Measurements from ENCODE around the gene CCNI.

Gene CCNI

DNA sequence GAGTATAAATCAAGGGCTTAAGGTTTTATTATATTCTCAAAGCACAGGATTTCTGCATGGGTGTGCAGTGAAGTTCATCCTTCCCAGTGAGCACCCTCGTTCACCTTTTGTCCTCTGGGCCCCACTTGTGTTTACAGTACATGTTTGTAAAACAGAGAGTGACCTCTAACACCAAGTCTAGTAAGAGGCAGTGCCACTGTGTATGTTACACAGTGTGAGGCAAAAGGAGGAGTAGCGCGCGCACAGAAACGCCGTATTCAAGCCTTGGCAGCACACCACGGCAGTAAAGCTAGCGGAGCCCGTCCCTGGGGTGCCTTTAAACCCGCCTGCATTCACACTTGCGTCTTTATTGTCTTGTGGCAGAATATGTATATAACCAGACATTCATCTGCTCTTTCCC lies 51.9 kb downstream of the CCNI start:
- Histone ChIP-seq H2AFZ (ENCODE audit: low read depth, low read length) (no peak overlapping the region), H3K9me3 (ENCODE audit: low read length) (no peaks in the 10 kb centered on the region), H3K36me3 (ENCODE audit: insufficient read depth, low read length) (peaks cover 85% of the 10 kb centered on the region), H3K4me1 (ENCODE audit: insufficient read depth, low read length) (peaks cover 18% of the 10 kb centered on the region), H3K27me3 (ENCODE audit: insufficient read depth, low read length) (no peaks in the 10 kb centered on the region), H3K4me3 (ENCODE audit: low read length) (no peak overlapping the region)

GRCh38 chr4:77022560-77023179 lies 53.1 kb downstream of the CCNI start:
- Histone ChIP-seq H2AFZ (ENCODE audit: low read depth, low read length) (no peak overlapping the region), H3K9me3 (ENCODE audit: low read length) (no peaks in the 10 kb centered on the region), H3K4me3 (ENCODE audit: low read length) (no peak overlapping the region), H3K27me3 (ENCODE audit: insufficient read depth, low read length) (no peaks in the 10 kb centered on the region), H3K36me3 (ENCODE audit: insufficient read depth, low read length) (peaks cover 80% of the 10 kb centered on the region), H3K4me1 (ENCODE audit: insufficient read depth, low read length) (peaks cover 18% of the 10 kb centered on the region)

GRCh38 chr4:77021614-77022089 lies 54.1 kb downstream of the CCNI start:
- no peak overlapping the region for H2AFZ ChIP-seq (ENCODE audit: low read depth, low read length)
- H3K4me3 ChIP-seq (ENCODE audit: low read length): no peak overlapping the region
- no peaks in the 10 kb centered on the region for H3K9me3 ChIP-seq (ENCODE audit: low read length)
- no peaks in the 10 kb centered on the region for H3K27me3 ChIP-seq (ENCODE audit: insufficient read depth, low read length)
- peaks cover 82% of the 10 kb centered on the region for H3K36me3 ChIP-seq (ENCODE audit: insufficient read depth, low read length)
- H3K4me1 ChIP-seq (ENCODE audit: insufficient read depth, low read length): peaks cover 18% of the 10 kb centered on the region

DNA sequence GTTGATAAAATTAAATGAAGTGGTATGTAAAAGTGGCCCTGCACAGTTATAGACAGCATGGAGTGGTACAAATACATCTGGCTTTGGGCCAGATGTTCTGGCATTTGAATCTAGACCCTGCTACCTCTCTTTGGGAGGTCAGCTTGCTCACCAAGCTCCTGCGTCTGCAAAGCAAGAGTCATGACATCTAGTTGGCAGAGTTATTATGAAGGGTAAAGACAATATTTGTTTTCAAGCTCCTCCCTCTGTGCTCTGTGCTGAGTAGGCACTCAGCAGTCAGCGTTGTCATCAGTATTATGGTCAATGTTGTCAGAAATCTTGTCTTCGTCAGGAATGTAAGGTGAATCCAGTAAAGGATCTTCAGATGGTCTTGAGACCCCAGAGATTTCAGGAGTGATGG lies 55.8 kb downstream of the CCNI start:
- peaks cover 18% of the 10 kb centered on the region for H3K4me1 ChIP-seq (ENCODE audit: insufficient read depth, low read length)
- peaks cover 78% of the 10 kb centered on the region for H3K36me3 ChIP-seq (ENCODE audit: insufficient read depth, low read length)
- H3K27me3 ChIP-seq (ENCODE audit: insufficient read depth, low read length): no peaks in the 10 kb centered on the region
- no peak overlapping the region for H3K4me3 ChIP-seq (ENCODE audit: low read length)
- no peaks in the 10 kb centered on the region for H3K9me3 ChIP-seq (ENCODE audit: low read length)
- H2AFZ ChIP-seq (ENCODE audit: low read depth, low read length): no peak overlapping the region

- no peak overlapping the region for H2AFZ ChIP-seq (ENCODE audit: low read depth, low read length)
- no peaks in the 10 kb centered on the region for H3K27me3 ChIP-seq (ENCODE audit: insufficient read depth, low read length)
- H3K9me3 ChIP-seq (ENCODE audit: low read length): no peaks in the 10 kb centered on the region
- H3K36me3 ChIP-seq (ENCODE audit: insufficient read depth, low read length): peaks cover 83% of the 10 kb centered on the region
- no peak overlapping the region for H3K4me3 ChIP-seq (ENCODE audit: low read length)
- H3K4me1 ChIP-seq (ENCODE audit: insufficient read depth, low read length): no peaks in the 10 kb centered on the region
Observed at GRCh38 chr4:77015390-77015789, 60.4 kb downstream of the CCNI start.

GRCh38 chr4:77014256-77014655 lies 61.5 kb downstream of the CCNI start:
- peaks cover 77% of the 10 kb centered on the region for H3K36me3 ChIP-seq (ENCODE audit: insufficient read depth, low read length)
- H3K4me3 ChIP-seq (ENCODE audit: low read length): no peak overlapping the region
- H3K27me3 ChIP-seq (ENCODE audit: insufficient read depth, low read length): no peaks in the 10 kb centered on the region
- no peaks in the 10 kb centered on the region for H3K4me1 ChIP-seq (ENCODE audit: insufficient read depth, low read length)
- H3K9me3 ChIP-seq (ENCODE audit: low read length): no peaks in the 10 kb centered on the region
- H2AFZ ChIP-seq (ENCODE audit: low read depth, low read length): no peak overlapping the region

- Histone ChIP-seq H3K9me3 (ENCODE audit: low read length) (no peaks in the 10 kb centered on the region), H3K4me3 (ENCODE audit: low read length) (no peak overlapping the region), H3K36me3 (ENCODE audit: insufficient read depth, low read length) (peaks cover 82% of the 10 kb centered on the region), H3K27me3 (ENCODE audit: insufficient read depth, low read length) (no peaks in the 10 kb centered on the region), H3K4me1 (ENCODE audit: insufficient read depth, low read length) (no peaks in the 10 kb centered on the region), H2AFZ (ENCODE audit: low read depth, low read length) (no peak overlapping the region)
Observed at GRCh38 chr4:77012726-77013125, 63.1 kb downstream of the CCNI start.

DNA sequence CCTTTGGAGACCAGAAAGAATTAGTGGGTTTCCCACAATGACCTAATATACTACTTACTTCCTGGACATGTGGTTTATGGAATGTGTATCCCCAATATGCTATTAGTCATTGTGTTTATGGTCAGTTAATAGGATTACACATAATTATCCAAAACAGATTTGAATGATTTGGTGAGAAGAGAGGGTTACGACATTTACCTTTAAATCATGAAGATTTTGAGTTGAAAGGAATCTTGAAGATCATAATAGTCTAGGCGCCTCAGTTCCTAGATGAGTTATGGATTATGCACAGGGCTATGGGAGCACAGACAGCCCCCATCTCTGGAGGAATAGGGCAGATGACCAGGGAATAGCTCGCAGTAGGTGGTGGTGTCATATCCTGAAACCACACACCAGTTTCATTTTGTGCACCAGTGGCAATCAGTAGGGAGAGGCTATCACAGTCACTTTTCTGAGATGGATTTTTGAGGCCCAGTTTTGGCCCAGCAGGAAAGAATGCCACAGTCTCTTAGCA lies 64.9 kb downstream of the CCNI start:
- Histone ChIP-seq H3K9me3 (ENCODE audit: low read length) (no peaks in the 10 kb centered on the region), H3K4me3 (ENCODE audit: low read length) (no peak overlapping the region), H2AFZ (ENCODE audit: low read depth, low read length) (no peak overlapping the region), H3K4me1 (ENCODE audit: insufficient read depth, low read length) (peaks cover 7% of the 10 kb centered on the region), H3K36me3 (ENCODE audit: insufficient read depth, low read length) (peaks cover 86% of the 10 kb centered on the region), H3K27me3 (ENCODE audit: insufficient read depth, low read length) (no peaks in the 10 kb centered on the region)

- Histone ChIP-seq H3K9me3 (ENCODE audit: low read length) (no peaks in the 10 kb centered on the region), H3K4me1 (ENCODE audit: insufficient read depth, low read length) (peaks cover 7% of the 10 kb centered on the region), H3K27me3 (ENCODE audit: insufficient read depth, low read length) (no peaks in the 10 kb centered on the region), H3K4me3 (ENCODE audit: low read length) (no peak overlapping the region), H3K36me3 (ENCODE audit: insufficient read depth, low read length) (peaks cover 86% of the 10 kb centered on the region), H2AFZ (ENCODE audit: low read depth, low read length) (no peak overlapping the region)
Observed at GRCh38 chr4:77009511-77010115, 66.2 kb downstream of the CCNI start.

DNA sequence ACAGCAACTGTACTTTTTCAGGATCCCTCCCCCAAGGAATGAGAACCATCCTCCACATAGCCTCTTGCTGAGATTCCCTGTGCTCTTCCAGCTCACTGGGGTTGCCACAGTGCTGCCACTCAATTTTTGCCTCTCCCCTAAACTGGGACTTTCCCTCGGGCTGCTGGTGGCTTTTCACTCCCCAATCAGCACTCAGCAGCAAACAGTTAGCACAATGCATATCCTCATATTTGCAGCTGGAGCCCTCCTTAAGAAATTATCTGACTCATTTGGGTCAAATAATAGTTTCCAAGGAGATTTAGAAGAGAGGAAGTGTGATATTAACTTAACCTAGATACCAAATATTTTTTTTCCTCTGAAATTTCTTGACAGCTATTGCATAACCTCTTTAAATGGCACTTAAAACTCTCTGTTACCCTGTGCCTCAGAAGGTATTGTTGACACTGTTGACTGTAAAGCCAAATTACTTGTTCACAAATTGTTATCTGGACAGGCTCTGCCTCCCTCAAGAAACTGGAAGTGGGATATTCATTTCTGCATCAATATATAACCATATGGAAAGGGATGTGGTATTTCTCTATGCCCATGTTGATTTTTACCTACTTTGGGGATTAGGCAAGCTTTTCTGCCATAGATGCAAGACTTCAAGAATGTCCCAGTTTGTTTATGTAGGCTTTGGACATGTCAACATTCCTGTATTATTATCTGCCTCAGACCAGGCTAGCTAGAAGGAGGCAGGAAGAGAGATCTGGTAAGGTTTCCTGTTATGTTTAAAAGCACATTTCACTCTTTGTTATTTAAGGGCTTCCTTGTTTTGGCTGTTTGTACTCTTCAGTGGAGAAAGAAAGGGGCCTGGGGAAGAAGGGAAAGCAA lies 68.2 kb downstream of the CCNI start:
- Histone ChIP-seq H3K4me3 (ENCODE audit: low read length) (no peak overlapping the region), H3K4me1 (ENCODE audit: insufficient read depth, low read length) (peaks cover 7% of the 10 kb centered on the region), H3K36me3 (ENCODE audit: insufficient read depth, low read length) (peaks cover 77% of the 10 kb centered on the region), H3K27me3 (ENCODE audit: insufficient read depth, low read length) (no peaks in the 10 kb centered on the region), H3K9me3 (ENCODE audit: low read length) (no peaks in the 10 kb centered on the region), H2AFZ (ENCODE audit: low read depth, low read length) (no peak overlapping the region)

GRCh38 chr4:77006753-77007353 lies 68.9 kb downstream of the CCNI start:
- Histone ChIP-seq H3K27me3 (ENCODE audit: insufficient read depth, low read length) (no peaks in the 10 kb centered on the region), H3K4me1 (ENCODE audit: insufficient read depth, low read length) (peaks cover 13% of the 10 kb centered on the region)

DNA sequence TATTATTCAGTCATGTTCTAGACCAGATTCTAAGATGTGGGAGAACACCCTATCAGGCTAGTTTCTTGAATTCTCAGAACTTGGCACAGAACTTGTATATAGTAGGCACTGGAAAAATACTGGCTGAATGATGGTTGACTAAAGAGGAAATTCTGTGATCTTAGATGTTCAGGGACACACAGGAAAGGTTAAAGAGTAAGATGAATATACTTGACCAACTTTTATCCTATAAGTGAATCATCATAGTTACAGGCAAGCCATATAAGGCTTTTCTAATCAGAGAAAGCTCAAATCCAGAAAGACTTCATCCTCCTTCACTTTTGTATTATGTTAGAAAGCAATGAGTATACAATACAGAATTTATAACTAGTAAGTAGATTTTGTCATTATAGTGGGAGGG lies 72.4 kb downstream of the CCNI start:
- no peak overlapping the region for H2AFZ ChIP-seq (ENCODE audit: low read depth, low read length)
- H3K9me3 ChIP-seq (ENCODE audit: low read length): no peaks in the 10 kb centered on the region
- no peak overlapping the region for H3K4me3 ChIP-seq (ENCODE audit: low read length)
- peaks cover 15% of the 10 kb centered on the region for H3K4me1 ChIP-seq (ENCODE audit: insufficient read depth, low read length)
- no peaks in the 10 kb centered on the region for H3K27me3 ChIP-seq (ENCODE audit: insufficient read depth, low read length)
- peaks cover 83% of the 10 kb centered on the region for H3K36me3 ChIP-seq (ENCODE audit: insufficient read depth, low read length)

More at GRCh38 chr4:77006753-77007353, 68.9 kb downstream of the CCNI start:
- no peaks in the 10 kb centered on the region for H3K9me3 ChIP-seq (ENCODE audit: low read length)
- peaks cover 78% of the 10 kb centered on the region for H3K36me3 ChIP-seq (ENCODE audit: insufficient read depth, low read length)
- H3K4me3 ChIP-seq (ENCODE audit: low read length): no peak overlapping the region
- no peak overlapping the region for H2AFZ ChIP-seq (ENCODE audit: low read depth, low read length)
